Measurements from ENCODE around the gene ETNK2. TPM values are rescaled to one million over a fixed set of nuclear protein-coding genes. Genes with fewer than 3 reads are reported as not detected.

ETNK2 gene
- total RNA-seq, 1 experiment from 2014 or later: not detected

- Histone ChIP-seq H3K9ac (ENCODE audit: low read length) (no peak overlapping the region), H2AFZ (ENCODE audit: low read length) (no peak overlapping the region), H3K79me2 (ENCODE audit: low read length) (no peaks in the 10 kb centered on the region), H3K4me3 (ENCODE audit: low read length) (no peak overlapping the region), H3K4me2 (ENCODE audit: low read depth, low read length, poor library complexity, severe bottlenecking) (no peak overlapping the region), H3K9me2 (replicated peaks; ENCODE audit: insufficient read depth, low read length) (no peaks in the 10 kb centered on the region), H3K36me3 (ENCODE audit: insufficient read depth, low read length) (no peaks in the 10 kb centered on the region), H4K20me1 (ENCODE audit: insufficient read depth, low read depth, low read length) (no peaks in the 10 kb centered on the region), H3K9me3 (ENCODE audit: low read length) (no peaks in the 10 kb centered on the region), H3K27me3 (ENCODE audit: low read length) (no peaks in the 10 kb centered on the region), H3K4me1 (ENCODE audit: low read length) (no peaks in the 10 kb centered on the region), H3K27ac (ENCODE audit: low read length) (no peak overlapping the region)
- DNase-seq: no peak
These were observed 1.8 kb upstream of the ETNK2 start for GRCh38 chr1:204153667-204154066.

GRCh38 chr1:204152310-204153044 is 633 bp upstream of the ETNK2 start:
- no peak overlapping the region for H3K4me3 ChIP-seq (ENCODE audit: low read length)
- DNase-seq: no peak
- no peak overlapping the region for H2AFZ ChIP-seq (ENCODE audit: low read length)
- H3K27me3 ChIP-seq (ENCODE audit: low read length): no peaks in the 10 kb centered on the region
- no peaks in the 10 kb centered on the region for H3K9me3 ChIP-seq (ENCODE audit: low read length)
- no peaks in the 10 kb centered on the region for H3K36me3 ChIP-seq (ENCODE audit: insufficient read depth, low read length)
- H3K27ac ChIP-seq (ENCODE audit: low read length): no peak overlapping the region
- no peak overlapping the region for H3K9ac ChIP-seq (ENCODE audit: low read length)
- H3K79me2 ChIP-seq (ENCODE audit: low read length): no peaks in the 10 kb centered on the region
- no peaks in the 10 kb centered on the region for H3K9me2 ChIP-seq (replicated peaks; ENCODE audit: insufficient read depth, low read length)
- no peak overlapping the region for H3K4me2 ChIP-seq (ENCODE audit: low read depth, low read length, poor library complexity, severe bottlenecking)
- no peaks in the 10 kb centered on the region for H4K20me1 ChIP-seq (ENCODE audit: insufficient read depth, low read depth, low read length)
- no peaks in the 10 kb centered on the region for H3K4me1 ChIP-seq (ENCODE audit: low read length)

GRCh38 chr1:204150702-204151551 is 917 bp downstream of the ETNK2 start:
- no peaks in the 10 kb centered on the region for H3K36me3 ChIP-seq (ENCODE audit: insufficient read depth, low read length)
- no peak for DNase-seq
- H3K27ac ChIP-seq (ENCODE audit: low read length): no peak overlapping the region
- no peak overlapping the region for H3K4me3 ChIP-seq (ENCODE audit: low read length)
- no peak overlapping the region for H3K4me2 ChIP-seq (ENCODE audit: low read depth, low read length, poor library complexity, severe bottlenecking)
- no peaks in the 10 kb centered on the region for H3K79me2 ChIP-seq (ENCODE audit: low read length)
- H3K4me1 ChIP-seq (ENCODE audit: low read length): no peaks in the 10 kb centered on the region
- no peaks in the 10 kb centered on the region for H3K9me2 ChIP-seq (replicated peaks; ENCODE audit: insufficient read depth, low read length)
- H2AFZ ChIP-seq (ENCODE audit: low read length): no peak overlapping the region
- H4K20me1 ChIP-seq (ENCODE audit: insufficient read depth, low read depth, low read length): no peaks in the 10 kb centered on the region
- H3K9me3 ChIP-seq (ENCODE audit: low read length): no peaks in the 10 kb centered on the region
- H3K9ac ChIP-seq (ENCODE audit: low read length): no peak overlapping the region
- H3K27me3 ChIP-seq (ENCODE audit: low read length): no peaks in the 10 kb centered on the region

- Histone ChIP-seq H3K9ac (ENCODE audit: low read length) (no peak overlapping the region), H3K27me3 (ENCODE audit: low read length) (no peaks in the 10 kb centered on the region), H3K9me3 (ENCODE audit: low read length) (no peaks in the 10 kb centered on the region), H3K9me2 (replicated peaks; ENCODE audit: insufficient read depth, low read length) (no peaks in the 10 kb centered on the region), H3K27ac (ENCODE audit: low read length) (no peak overlapping the region), H4K20me1 (ENCODE audit: insufficient read depth, low read depth, low read length) (no peaks in the 10 kb centered on the region), H3K36me3 (ENCODE audit: insufficient read depth, low read length) (no peaks in the 10 kb centered on the region), H2AFZ (ENCODE audit: low read length) (no peak overlapping the region), H3K4me3 (ENCODE audit: low read length) (no peak overlapping the region), H3K4me1 (ENCODE audit: low read length) (no peaks in the 10 kb centered on the region), H3K4me2 (ENCODE audit: low read depth, low read length, poor library complexity, severe bottlenecking) (no peak overlapping the region), H3K79me2 (ENCODE audit: low read length) (no peaks in the 10 kb centered on the region)
- no peak for DNase-seq
These were observed 1.9 kb downstream of the ETNK2 start for GRCh38 chr1:204149635-204150565.

GRCh38 chr1:204149107-204149506 is 2.7 kb downstream of the ETNK2 start:
- Histone ChIP-seq H3K4me3 (ENCODE audit: low read length) (no peak overlapping the region), H3K4me1 (ENCODE audit: low read length) (no peaks in the 10 kb centered on the region), H3K36me3 (ENCODE audit: insufficient read depth, low read length) (no peaks in the 10 kb centered on the region), H3K79me2 (ENCODE audit: low read length) (no peaks in the 10 kb centered on the region), H3K9ac (ENCODE audit: low read length) (no peak overlapping the region), H3K4me2 (ENCODE audit: low read depth, low read length, poor library complexity, severe bottlenecking) (no peak overlapping the region), H3K27ac (ENCODE audit: low read length) (no peak overlapping the region), H3K27me3 (ENCODE audit: low read length) (no peaks in the 10 kb centered on the region), H2AFZ (ENCODE audit: low read length) (no peak overlapping the region), H3K9me2 (replicated peaks; ENCODE audit: insufficient read depth, low read length) (no peaks in the 10 kb centered on the region), H4K20me1 (ENCODE audit: insufficient read depth, low read depth, low read length) (no peaks in the 10 kb centered on the region), H3K9me3 (ENCODE audit: low read length) (no peaks in the 10 kb centered on the region)
- DNase-seq: no peak

GRCh38 chr1:204147406-204148383 is 4.1 kb downstream of the ETNK2 start:
- Histone ChIP-seq H4K20me1 (ENCODE audit: insufficient read depth, low read depth, low read length) (no peaks in the 10 kb centered on the region), H3K79me2 (ENCODE audit: low read length) (no peaks in the 10 kb centered on the region), H3K9me3 (ENCODE audit: low read length) (no peaks in the 10 kb centered on the region), H3K27ac (ENCODE audit: low read length) (no peak overlapping the region), H2AFZ (ENCODE audit: low read length) (no peak overlapping the region), H3K4me3 (ENCODE audit: low read length) (no peak overlapping the region), H3K4me2 (ENCODE audit: low read depth, low read length, poor library complexity, severe bottlenecking) (no peak overlapping the region), H3K36me3 (ENCODE audit: insufficient read depth, low read length) (no peaks in the 10 kb centered on the region), H3K27me3 (ENCODE audit: low read length) (no peaks in the 10 kb centered on the region), H3K9me2 (replicated peaks; ENCODE audit: insufficient read depth, low read length) (no peaks in the 10 kb centered on the region), H3K9ac (ENCODE audit: low read length) (no peak overlapping the region), H3K4me1 (ENCODE audit: low read length) (no peaks in the 10 kb centered on the region)
- DNase-seq: no peak

GRCh38 chr1:204146965-204147364 is 4.9 kb downstream of the ETNK2 start:
- Histone ChIP-seq H3K9me2 (replicated peaks; ENCODE audit: insufficient read depth, low read length) (no peaks in the 10 kb centered on the region), H3K79me2 (ENCODE audit: low read length) (no peaks in the 10 kb centered on the region), H3K9ac (ENCODE audit: low read length) (no peak overlapping the region), H3K27me3 (ENCODE audit: low read length) (no peaks in the 10 kb centered on the region), H3K4me2 (ENCODE audit: low read depth, low read length, poor library complexity, severe bottlenecking) (no peak overlapping the region), H3K27ac (ENCODE audit: low read length) (no peak overlapping the region), H3K36me3 (ENCODE audit: insufficient read depth, low read length) (no peaks in the 10 kb centered on the region), H3K9me3 (ENCODE audit: low read length) (no peaks in the 10 kb centered on the region), H4K20me1 (ENCODE audit: insufficient read depth, low read depth, low read length) (no peaks in the 10 kb centered on the region), H2AFZ (ENCODE audit: low read length) (no peak overlapping the region), H3K4me3 (ENCODE audit: low read length) (no peak overlapping the region), H3K4me1 (ENCODE audit: low read length) (no peaks in the 10 kb centered on the region)
- DNase-seq: no peak
